Measurements from ENCODE around the gene SOD3. TPM values are rescaled to one million over a fixed set of nuclear protein-coding genes. Genes with fewer than 3 reads are reported as not detected.

SOD3 gene
- total and polyA plus RNA-seq, 9 of the 15 experiments (the other 6 are each of a cell fraction or from before 2014, with no cell fraction given), result 0.10 to 0.31 (median 0.24) TPM; not detected in 6

DNA sequence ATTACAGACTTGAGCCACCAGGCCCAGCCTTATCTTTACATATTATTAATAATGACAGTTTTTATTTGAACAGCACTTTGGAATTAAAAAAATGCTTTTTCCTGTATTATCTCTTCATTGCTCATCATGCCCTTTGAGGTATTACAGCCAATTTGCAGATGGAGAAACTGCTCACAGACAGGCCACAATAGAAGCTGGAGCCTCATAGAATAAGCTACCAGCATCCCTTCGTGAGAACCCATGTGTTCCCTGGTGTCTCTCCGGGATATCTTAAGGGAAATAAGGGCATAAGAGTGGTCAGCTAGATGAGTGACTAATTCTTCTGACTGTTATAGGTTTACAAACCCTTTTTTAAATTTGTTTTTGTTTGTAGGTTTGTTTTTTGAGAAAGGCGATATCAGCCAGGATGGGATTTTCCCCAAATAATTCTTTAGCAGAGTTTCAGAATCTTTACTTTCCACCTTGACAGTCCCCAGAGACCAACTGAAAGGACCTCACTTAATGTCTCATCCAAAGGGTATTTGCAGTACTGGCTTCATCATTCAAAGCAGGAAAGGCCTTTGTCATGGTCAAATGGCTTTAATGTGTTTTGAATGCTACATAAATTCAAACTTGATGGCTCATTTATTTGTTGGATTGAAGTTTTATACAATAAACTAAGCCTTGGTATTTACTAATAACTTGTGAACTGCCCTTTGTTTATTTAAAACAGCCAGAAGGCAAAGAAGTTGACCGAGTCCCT lies 48.0 kb upstream of the SOD3 start:
- H3K9me3 ChIP-seq (replicated peaks; ENCODE audit: control insufficient read depth, insufficient read depth, low read depth, low read length), result no peaks in the 10 kb centered on the region
- H3K27me3 ChIP-seq (ENCODE audit: control insufficient read depth in 2 of 2, insufficient read depth in 2 of 2, low read length in 2 of 2), result peaks cover 0 to 5% of the 10 kb centered on the region in 2 experiments; a peak in 1 of 5 replicates
- ATAC-seq (no peak), FAIRE-seq (no peak), DNase-seq (ENCODE audit: extremely low read depth in 1 of 4, low spot score in 3 of 4) (no peak)
- intact Hi-C loops (cut with micrococcal nuclease) (no loop called here), in situ Hi-C loops (cut with MboI) (no loop called here)
- H3K27ac ChIP-seq (ENCODE audit: extremely low read depth, low read depth, low read length), result no peak overlapping the region
- H3K4me1 ChIP-seq (replicated peaks in 1 of 2; ENCODE audit: control insufficient read depth in 2 of 2, insufficient read depth in 2 of 2, low read length in 2 of 2), result peaks cover 0 to 3% of the 10 kb centered on the region in 2 experiments; a peak in 2 of 5 replicates
- TF ChIP-seq, protein P1, sequence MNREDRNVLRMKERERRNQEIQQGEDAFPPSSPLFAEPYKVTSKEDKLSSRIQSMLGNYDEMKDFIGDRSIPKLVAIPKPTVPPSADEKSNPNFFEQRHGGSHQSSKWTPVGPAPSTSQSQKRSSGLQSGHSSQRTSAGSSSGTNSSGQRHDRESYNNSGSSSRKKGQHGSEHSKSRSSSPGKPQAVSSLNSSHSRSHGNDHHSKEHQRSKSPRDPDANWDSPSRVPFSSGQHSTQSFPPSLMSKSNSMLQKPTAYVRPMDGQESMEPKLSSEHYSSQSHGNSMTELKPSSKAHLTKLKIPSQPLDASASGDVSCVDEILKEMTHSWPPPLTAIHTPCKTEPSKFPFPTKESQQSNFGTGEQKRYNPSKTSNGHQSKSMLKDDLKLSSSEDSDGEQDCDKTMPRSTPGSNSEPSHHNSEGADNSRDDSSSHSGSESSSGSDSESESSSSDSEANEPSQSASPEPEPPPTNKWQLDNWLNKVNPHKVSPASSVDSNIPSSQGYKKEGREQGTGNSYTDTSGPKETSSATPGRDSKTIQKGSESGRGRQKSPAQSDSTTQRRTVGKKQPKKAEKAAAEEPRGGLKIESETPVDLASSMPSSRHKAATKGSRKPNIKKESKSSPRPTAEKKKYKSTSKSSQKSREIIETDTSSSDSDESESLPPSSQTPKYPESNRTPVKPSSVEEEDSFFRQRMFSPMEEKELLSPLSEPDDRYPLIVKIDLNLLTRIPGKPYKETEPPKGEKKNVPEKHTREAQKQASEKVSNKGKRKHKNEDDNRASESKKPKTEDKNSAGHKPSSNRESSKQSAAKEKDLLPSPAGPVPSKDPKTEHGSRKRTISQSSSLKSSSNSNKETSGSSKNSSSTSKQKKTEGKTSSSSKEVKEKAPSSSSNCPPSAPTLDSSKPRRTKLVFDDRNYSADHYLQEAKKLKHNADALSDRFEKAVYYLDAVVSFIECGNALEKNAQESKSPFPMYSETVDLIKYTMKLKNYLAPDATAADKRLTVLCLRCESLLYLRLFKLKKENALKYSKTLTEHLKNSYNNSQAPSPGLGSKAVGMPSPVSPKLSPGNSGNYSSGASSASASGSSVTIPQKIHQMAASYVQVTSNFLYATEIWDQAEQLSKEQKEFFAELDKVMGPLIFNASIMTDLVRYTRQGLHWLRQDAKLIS (CRISPR knock-in tag; IDR thresholded peaks at IDR 0.05), result no peak
- TF ChIP-seq MEF2A (IDR thresholded peaks at IDR 0.05; ENCODE audit: control insufficient read depth, low read depth, low read length), result no peak
- TF ChIP-seq ZNF347 (CRISPR knock-in tag; IDR thresholded peaks at IDR 0.05; ENCODE audit: low read depth), result no peak
- TF ChIP-seq ZNF175 (CRISPR knock-in tag; IDR thresholded peaks at IDR 0.05; ENCODE audit: low read depth), result no peak
- TF ChIP-seq NBN (IDR thresholded peaks at IDR 0.05; ENCODE audit: low read depth), result no peak
- TF ChIP-seq FOXJ3 (CRISPR knock-in tag; IDR thresholded peaks at IDR 0.05), result no peak
- TF ChIP-seq YBX1 (IDR thresholded peaks at IDR 0.05), result no peak
- no peak for TF ChIP-seq JUN (IDR thresholded peaks at IDR 0.05; ENCODE audit: borderline replicate concordance, low read depth, low read length)
- TF ChIP-seq JUN (CRISPR knock-in tag; IDR thresholded peaks at IDR 0.05; ENCODE audit: borderline replicate concordance), result no peak
- TF ChIP-seq, protein P2, sequence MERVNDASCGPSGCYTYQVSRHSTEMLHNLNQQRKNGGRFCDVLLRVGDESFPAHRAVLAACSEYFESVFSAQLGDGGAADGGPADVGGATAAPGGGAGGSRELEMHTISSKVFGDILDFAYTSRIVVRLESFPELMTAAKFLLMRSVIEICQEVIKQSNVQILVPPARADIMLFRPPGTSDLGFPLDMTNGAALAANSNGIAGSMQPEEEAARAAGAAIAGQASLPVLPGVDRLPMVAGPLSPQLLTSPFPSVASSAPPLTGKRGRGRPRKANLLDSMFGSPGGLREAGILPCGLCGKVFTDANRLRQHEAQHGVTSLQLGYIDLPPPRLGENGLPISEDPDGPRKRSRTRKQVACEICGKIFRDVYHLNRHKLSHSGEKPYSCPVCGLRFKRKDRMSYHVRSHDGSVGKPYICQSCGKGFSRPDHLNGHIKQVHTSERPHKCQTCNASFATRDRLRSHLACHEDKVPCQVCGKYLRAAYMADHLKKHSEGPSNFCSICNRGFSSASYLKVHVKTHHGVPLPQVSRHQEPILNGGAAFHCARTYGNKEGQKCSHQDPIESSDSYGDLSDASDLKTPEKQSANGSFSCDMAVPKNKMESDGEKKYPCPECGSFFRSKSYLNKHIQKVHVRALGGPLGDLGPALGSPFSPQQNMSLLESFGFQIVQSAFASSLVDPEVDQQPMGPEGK (CRISPR knock-in tag; IDR thresholded peaks at IDR 0.05; ENCODE audit: borderline replicate concordance), result no peak
- no peak for TF ChIP-seq ELF1 (tag; IDR thresholded peaks at IDR 0.05)
- H3K9me1 ChIP-seq (ENCODE audit: control insufficient read depth, insufficient read depth, low read length), result no peaks in the 10 kb centered on the region
- whole genome bisulfite sequencing (ENCODE audit: insufficient coverage, low coverage, missing lambda C conversion rate), result 4% methylated on average over 4 of the region's 4 CpGs
- H3K36me3 ChIP-seq (ENCODE audit: control insufficient read depth, insufficient read depth, low read length), result no peaks in the 10 kb centered on the region
- no peak overlapping the region for H3K4me3 ChIP-seq
- H3K4me2 ChIP-seq (ENCODE audit: insufficient read depth, low read length), result no peak overlapping the region
- POLR2A ChIA-PET, result no interaction called here
- H4K20me1 ChIP-seq (replicated peaks; ENCODE audit: control insufficient read depth, insufficient read depth, low read length), result no peaks in the 10 kb centered on the region
- H3K79me2 ChIP-seq (ENCODE audit: control insufficient read depth, insufficient read depth, low read length), result no peaks in the 10 kb centered on the region
- BruUV-seq (replicated peaks), result no TSS peak
- CTCF ChIA-PET (ENCODE audit: low intra/inter-chr PET ratio), result no interaction called here
- H3K9ac ChIP-seq (ENCODE audit: insufficient read depth in 1 of 2, low read depth in 2 of 2, low read length in 2 of 2), result no peak overlapping the region
- H2AFZ ChIP-seq (ENCODE audit: low read depth, low read length), result no peak overlapping the region

Data from K562 (cell line).